ENCODE data around the gene LGR4.

LGR4 gene

GRCh38 chr11:27485930-27486773 is 13.6 kb upstream of the LGR4 start:
- peak in 1 of 2 donors; percentile 38 for DNase-seq (ENCODE audit: low read depth in 2 of 2)

DNA sequence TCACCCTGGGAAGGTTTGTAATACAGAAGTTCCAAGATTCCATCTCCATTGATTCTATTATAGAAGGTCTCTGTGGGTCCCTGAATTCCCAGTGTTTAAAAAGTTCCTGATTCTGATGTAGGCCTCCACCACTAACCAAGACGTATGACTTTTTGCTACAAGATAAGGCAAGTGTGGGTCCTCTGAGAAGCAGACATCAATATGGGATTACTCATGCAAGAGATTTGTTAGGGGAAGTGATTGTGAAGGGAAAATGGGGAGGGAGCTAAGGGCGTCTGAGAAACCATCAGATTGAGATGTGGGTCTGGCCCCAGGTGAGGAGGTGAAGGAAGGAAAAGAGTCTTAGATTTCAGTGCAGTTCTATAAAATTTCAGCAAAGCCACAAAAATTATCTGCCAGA is 10.2 kb upstream of the LGR4 start:
- DNase-seq (ENCODE audit: low read depth in 2 of 2) = no peak

DNA sequence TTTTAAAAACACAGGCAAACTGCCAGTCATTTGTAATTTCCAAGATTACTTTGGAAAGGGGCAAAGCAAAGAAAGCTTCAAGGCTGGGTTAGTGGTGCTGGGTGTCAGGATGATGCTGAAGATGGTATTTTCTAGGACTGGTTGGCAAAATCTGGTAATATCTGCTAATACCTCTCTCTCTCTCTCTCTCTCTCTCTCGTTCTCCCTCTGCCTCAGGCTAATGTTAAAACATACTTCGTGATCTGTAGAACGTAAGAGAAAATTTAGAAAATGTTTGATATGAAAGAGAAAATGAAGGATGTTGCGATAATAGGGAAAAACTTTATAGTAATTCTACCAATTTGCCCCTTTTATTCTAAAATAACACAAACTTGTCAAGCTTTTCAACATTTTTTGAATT is 9.4 kb upstream of the LGR4 start:
- DNase-seq (ENCODE audit: low read depth in 2 of 2) = no peak

- no peak for DNase-seq (ENCODE audit: low read depth in 2 of 2)
Observed at GRCh38 chr11:27477831-27478230, 5.2 kb upstream of the LGR4 start.

DNA sequence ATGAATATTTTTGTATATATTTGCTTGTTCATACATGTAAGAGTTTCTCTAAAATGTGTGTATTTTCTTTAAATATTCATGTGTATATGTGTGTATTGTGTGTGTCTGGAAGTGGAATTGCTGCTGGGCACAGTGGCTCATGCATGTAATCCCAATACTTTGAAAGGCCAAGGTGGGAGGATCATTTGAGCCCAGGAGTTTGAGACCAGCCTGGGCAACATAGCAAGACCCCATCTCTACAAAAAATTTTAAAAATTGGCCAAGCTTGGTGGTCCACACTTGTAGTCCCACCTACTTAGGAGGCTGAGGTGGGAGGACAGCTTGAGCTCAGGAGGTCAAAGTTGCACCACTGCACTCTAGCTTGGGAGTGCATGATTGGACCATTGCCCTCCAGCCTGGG is 4.7 kb upstream of the LGR4 start:
- no peak for DNase-seq (ENCODE audit: low read depth in 2 of 2)

DNA sequence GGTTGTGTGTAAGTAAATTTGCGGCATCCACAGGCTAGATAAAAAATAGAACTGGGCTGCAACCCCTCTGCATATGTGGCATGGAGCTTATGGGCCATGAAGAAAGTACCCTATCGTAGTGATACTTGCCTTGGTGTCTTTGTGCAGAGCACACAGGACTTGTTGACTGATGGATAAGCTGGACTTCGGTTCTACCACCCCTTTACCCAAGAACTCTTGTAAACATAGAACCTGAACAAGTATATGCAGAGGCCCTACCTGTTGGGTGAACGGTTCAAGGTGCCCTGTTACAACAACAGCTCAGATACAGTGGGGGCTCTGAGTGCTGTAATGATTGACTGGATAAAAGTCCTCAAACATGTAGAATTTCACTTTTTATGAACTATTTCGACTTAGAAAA is 3.0 kb upstream of the LGR4 start:
- DNase-seq (ENCODE audit: low read depth in 2 of 2) = no peak

DNA sequence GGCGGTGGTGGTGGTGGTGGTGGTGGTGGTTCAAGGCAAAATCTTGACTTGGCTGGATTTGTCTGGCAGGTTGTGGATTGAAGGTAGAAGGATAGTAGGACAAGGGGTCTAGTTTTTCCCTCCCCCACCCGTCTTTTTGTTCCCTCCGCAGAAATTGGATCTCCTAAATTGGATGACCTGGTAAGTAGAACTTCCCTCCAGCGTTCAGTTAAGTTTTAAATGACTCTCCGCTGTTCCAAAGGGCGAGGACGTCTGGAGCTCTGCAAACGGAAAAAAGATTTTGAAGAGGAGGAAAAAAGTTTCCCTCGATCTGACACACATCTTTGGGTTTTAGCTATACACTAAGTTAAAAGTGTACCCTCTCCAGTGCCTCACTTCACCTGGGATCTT is 422 bp upstream of the LGR4 start:
- no peak for DNase-seq (ENCODE audit: low read depth in 2 of 2)

DNA sequence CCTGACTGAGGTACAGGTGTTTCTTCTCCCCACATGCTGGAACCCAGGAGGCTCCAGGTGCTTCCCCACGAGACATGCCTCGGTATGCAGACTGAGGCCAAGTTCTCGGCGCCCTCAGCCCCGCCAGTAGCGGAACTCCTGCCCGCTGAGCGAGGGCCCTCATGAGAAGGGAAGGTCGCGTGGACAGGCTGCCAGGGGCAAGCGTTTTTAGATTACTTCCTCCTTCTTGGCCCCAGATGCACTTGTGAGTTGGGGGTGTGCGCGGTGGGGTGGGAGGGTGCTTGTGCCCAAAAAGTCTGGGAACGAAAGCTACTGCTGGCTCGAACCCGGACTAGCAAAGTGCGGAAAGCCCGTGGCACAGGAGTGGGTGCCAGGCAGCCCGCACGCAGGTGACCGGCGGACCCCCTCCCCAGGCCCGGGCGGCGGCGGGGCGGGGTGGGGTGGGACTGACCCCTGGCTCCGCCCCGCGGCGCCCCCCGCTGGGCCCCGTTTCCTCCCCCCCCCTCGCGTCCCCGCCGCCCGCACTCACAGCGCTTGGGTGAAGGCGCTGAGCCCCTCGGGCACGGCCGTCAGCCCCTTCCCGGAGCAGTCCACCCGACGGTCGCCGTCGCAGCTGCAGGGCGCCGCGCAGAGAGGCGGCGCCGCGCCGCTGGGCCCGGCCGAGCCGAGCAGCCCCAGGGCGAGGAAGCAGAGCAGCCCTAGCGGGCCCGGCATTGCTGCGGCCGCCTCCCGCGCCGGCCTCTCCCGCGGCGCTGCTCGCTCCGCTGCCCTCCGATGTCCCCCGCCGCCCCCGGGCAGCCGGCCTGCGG is 797 bp downstream of the LGR4 start:
- no peak for DNase-seq (ENCODE audit: low read depth in 2 of 2)

DNA sequence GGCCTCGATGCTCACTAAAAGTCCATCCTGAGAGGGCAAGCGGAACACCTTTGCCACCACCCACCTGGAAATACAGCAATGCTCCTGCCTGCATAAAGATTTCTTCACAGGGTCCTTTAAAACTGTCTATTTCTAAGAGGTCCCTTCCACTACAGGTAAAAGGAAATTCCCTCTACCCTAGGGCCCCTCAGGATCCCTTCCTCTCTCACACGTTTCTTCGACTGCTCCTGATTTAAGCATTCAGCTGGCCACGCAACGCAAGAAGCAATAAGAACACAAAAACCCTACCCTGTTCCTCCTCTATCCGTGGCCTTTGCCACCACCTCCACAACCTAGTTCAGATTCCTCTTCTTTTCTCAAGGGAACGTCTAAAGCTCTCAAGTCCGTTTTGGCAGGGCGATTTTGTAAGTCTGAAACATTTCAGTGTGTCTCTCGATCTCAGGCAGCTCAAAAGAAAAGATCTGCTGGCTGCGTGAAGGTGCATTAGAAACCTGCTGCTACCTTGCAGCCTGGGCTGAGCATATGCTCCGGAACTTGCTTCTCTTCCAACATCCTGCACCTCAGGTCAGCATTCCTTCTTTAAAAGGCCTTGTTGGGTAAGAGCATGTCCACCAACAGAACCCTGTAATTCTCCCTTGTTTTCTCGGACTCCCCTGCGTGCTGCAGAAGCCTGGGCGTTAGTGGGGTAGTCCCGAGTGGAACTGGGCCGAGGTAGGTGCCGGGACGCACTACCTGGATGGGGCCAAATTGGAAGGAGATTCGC is 1.6 kb downstream of the LGR4 start:
- DNase-seq (ENCODE audit: low read depth in 2 of 2) = no peak

DNA sequence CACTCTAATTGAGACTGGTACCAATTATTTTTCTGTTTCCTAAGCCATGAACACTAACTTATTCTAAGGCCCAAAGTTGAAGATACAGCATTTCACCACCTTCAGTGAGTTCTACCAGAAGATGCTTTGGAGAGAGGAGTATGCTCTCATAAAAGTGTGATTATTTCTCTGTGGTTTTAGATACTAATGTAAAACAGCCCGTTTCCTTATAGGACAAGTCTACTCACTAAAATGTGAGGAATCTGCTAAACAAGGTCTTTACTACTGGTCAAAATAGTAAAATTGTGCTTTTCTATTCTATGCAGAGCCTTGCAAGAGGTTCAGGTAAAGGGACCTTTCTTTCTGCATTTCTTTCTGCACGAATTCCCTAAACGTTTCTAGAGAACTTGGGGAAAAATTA is 2.4 kb downstream of the LGR4 start:
- no peak for DNase-seq (ENCODE audit: low read depth in 2 of 2)

GRCh38 chr11:27468995-27469695 is 3.4 kb downstream of the LGR4 start:
- no peak for DNase-seq (ENCODE audit: low read depth in 2 of 2)

- DNase-seq (ENCODE audit: low read depth in 2 of 2) = no peak
Observed at GRCh38 chr11:27468209-27468994, 4.2 kb downstream of the LGR4 start.

GRCh38 chr11:27467181-27467913 is 5.2 kb downstream of the LGR4 start:
- no peak for DNase-seq (ENCODE audit: low read depth in 2 of 2)

DNA sequence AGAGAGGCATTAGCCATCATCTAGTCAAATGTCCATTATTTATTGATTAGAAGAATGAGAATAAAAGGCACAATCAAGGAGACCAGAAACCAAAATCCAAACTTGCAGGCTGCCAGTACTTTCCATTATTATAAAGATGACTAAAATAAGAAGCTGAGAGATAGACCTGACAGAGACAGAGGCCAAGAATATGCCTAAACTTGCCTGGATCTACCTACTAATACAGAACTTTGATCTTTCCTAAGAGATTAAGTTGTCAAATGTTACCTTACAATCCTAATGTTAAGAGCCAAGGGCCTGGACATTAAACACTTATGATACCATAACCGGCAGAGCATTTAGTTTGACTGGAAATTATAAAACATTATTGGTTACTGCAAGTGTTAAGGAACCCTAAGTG is 6.2 kb downstream of the LGR4 start:
- DNase-seq (ENCODE audit: low read depth in 2 of 2) = no peak

DNA sequence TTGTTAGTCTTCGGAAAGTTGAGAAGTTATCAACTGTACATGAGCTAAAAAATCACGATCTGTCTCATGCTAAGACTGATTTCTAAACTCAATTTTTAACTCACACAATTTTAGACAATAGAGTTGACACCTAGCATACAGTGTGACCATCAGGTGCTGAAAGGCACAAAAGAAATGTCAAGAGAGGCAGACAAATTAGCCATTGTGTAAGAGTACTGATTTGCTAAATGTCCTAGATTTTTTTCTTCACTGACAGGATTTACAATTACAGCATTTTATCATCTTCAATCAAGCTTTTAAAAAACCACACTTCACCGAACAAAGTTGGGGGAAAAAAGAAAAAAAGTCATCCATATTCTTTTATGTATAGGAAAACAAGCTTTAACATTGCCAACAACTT is 7.0 kb downstream of the LGR4 start:
- no peak for DNase-seq (ENCODE audit: low read depth in 2 of 2)

DNA sequence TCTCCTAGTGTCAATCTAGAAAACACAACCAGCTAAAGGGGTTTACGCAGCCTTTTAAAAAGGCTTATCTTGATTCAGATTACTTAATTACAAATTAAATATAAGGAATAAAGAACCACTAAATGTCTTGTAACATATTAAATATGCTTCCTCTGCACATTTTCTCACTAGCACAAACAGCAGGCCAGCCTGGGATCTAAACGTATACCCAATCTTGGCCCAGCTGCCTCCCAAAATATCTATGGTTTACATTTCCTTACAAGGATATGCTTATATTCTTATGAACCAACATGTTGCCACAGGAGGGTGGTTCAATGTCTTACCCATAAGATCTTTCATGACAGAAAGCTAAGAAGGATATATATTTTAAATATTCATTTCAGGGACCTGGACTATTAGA is 7.7 kb downstream of the LGR4 start:
- no peak for DNase-seq (ENCODE audit: low read depth in 2 of 2)

DNA sequence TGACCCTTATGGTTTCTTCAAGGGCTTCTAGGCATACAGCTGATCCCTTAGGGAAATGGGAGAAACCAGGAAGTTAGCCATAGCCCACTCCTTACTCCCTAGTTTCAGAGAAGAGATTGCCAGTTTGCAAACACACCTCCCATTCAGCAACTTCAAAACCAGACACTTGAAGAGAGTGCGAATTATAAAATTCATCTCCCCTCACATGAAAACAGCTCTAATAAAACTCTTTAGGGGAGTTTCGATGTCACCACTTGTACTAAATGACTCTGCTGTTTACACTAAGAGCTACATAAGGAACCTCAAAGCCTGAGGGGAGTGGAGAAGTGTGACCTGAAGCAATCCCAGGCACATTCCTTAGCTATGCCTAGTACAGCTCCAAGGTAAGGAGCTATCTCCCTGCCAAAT is 8.3 kb downstream of the LGR4 start:
- DNase-seq (ENCODE audit: low read depth in 2 of 2) = no peak

DNA sequence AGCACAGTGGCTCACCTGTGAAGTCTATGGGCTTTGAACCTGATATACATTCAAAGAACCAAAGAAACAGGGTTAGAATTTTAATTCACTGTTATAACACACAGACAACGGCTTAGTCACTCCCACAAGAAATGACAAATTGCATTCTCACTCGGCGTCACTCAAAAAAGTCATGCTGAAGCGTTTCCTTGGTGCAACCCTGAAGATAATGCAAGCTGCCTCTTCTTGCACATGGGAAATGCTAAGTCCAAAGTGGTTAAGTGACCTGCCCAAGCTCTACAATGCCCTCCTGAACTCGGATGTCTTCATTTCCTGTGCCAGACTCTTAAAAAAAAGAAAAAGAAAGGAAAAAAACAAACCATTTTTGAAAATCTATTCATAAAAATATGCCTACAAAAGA is 10.0 kb downstream of the LGR4 start:
- DNase-seq (ENCODE audit: low read depth in 2 of 2) = no peak

GRCh38 chr11:27460158-27460978 is 12.2 kb downstream of the LGR4 start:
- no peak for DNase-seq (ENCODE audit: low read depth in 2 of 2)

All from activated CD4-positive, alpha-beta T cell treated with anti-CD3 and anti-CD28 coated beads for 24 hours (primary cell).